ENCODE data around the gene TAS2R41. TPM values are rescaled to one million over a fixed set of nuclear protein-coding genes. Genes with fewer than 3 reads are reported as not detected.

The TAS2R41 gene
- total RNA-seq, 1 experiment from 2014 or later = not detected

DNA sequence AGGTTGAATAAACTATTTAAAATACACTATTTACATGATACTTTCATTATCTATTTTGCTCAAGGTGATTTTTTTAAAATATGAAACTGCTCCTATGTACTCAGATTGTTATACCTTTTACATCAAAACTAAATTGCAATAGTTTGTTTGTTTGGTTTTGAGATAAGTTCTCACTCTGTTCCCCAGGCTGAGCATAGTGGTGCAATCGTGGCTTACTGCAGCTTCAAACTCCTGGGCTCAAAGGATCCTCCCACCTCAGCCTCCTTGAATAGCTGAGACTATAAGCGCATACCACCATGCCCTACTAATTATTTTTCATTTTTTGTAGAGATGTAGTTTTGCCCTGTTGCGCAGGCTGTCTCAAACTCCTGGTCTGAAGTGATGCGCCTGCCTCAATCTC is 21.7 kb upstream of the TAS2R41 start:
- intact Hi-C loops (cut with micrococcal nuclease) = no loop called here
- DNase-seq = no peak
- Histone ChIP-seq H2AFZ (ENCODE audit: low read length) (no peak overlapping the region), H4K20me1 (ENCODE audit: low read length) (no peaks in the 10 kb centered on the region), H3K4me2 (ENCODE audit: low read length) (no peak overlapping the region), H3K27me3 (ENCODE audit: low read length) (no peaks in the 10 kb centered on the region), H3K9me2 (replicated peaks; ENCODE audit: low read length) (no peaks in the 10 kb centered on the region), H3K27ac (ENCODE audit: low read length) (no peak overlapping the region), H3K4me1 (ENCODE audit: insufficient read depth, low read length) (peaks cover 11% of the 10 kb centered on the region; the same call in 1 of the 2 replicates), H3K79me2 (ENCODE audit: low read length) (no peaks in the 10 kb centered on the region), H3K9ac (ENCODE audit: low read length) (no peak overlapping the region), H3K9me3 (ENCODE audit: low read length) (no peaks in the 10 kb centered on the region), H3K4me3 (ENCODE audit: low read length) (no peak overlapping the region), H3F3A (ENCODE audit: low read length, unreplicated experiment) (no peaks in the 10 kb centered on the region), H3K36me3 (ENCODE audit: low read depth, low read length) (no peaks in the 10 kb centered on the region)
- BruUV-seq (replicated peaks) = no TSS peak
- TF ChIP-seq EZH2phosphoT487 (IDR thresholded peaks at IDR 0.05; ENCODE audit: borderline replicate concordance, low read length) (no peak), EZH2 (IDR thresholded peaks at IDR 0.05; ENCODE audit: low read length, unreplicated experiment) (no peak)
- TF ChIP-seq, protein P1, sequence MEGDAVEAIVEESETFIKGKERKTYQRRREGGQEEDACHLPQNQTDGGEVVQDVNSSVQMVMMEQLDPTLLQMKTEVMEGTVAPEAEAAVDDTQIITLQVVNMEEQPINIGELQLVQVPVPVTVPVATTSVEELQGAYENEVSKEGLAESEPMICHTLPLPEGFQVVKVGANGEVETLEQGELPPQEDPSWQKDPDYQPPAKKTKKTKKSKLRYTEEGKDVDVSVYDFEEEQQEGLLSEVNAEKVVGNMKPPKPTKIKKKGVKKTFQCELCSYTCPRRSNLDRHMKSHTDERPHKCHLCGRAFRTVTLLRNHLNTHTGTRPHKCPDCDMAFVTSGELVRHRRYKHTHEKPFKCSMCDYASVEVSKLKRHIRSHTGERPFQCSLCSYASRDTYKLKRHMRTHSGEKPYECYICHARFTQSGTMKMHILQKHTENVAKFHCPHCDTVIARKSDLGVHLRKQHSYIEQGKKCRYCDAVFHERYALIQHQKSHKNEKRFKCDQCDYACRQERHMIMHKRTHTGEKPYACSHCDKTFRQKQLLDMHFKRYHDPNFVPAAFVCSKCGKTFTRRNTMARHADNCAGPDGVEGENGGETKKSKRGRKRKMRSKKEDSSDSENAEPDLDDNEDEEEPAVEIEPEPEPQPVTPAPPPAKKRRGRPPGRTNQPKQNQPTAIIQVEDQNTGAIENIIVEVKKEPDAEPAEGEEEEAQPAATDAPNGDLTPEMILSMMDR (conservative IDR thresholded peaks at IDR 0.05; ENCODE audit: low read depth, low read length) = no peak
- POLR2A ChIA-PET (ENCODE audit: unreplicated experiment) = no interaction called here
- CTCF ChIA-PET = no interaction called here
- ATAC-seq = no peak

DNA sequence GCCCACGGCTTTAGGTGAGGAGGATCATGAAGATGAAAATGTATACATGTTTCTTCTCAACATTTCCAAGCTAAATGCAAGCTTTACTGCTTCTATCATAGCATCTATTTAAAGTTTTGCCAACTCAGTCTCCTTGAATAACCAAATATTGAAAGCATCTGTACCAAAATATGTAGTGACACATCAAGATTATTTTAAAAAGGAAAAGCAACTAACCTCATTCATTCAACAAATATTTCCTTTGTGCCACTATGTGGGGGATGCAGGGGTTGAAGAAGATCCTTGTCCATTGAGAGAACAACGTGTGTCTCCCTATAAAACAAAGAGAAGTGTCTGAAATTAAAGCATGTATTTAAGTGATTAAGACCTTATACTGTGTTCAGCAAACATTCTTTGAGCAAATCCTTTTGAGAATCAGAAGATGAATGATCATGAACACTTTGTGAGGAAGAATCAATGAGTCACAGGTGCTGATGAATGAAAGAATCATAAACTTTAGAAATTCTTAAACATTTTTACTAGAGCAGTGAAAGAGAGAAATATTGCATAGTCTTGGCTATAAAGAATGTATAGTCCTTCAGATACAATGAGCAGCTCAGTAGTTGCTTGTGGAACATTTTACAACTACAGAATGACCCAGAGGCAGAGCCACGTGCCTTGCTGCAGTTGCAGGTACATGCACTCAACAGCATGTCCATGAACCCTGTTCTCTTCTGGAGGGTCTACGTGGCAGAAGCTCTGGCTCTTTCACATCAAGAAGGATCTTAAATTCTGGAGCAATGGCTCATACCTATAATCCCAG is 20.5 kb upstream of the TAS2R41 start:
- peaks cover 11% of the 10 kb centered on the region; the same call in 1 of the 2 replicates for H3K4me1 ChIP-seq (ENCODE audit: insufficient read depth, low read length)
- no peaks in the 10 kb centered on the region for H3K79me2 ChIP-seq (ENCODE audit: low read length)
- POLR2A ChIA-PET (ENCODE audit: unreplicated experiment) = interaction anchor here (0.7 kb wide), 1 partner anchor 20 kb away, joined by 3 read pairs; no protein-coding TSS in a partner anchor
- BruUV-seq (replicated peaks) = no TSS peak
- H3K27me3 ChIP-seq (ENCODE audit: low read length) = no peaks in the 10 kb centered on the region
- H3K9ac ChIP-seq (ENCODE audit: low read length) = no peak overlapping the region
- no peaks in the 10 kb centered on the region for H3K9me3 ChIP-seq (ENCODE audit: low read length)
- no peak overlapping the region for H3K4me3 ChIP-seq (ENCODE audit: low read length)
- H3K27ac ChIP-seq (ENCODE audit: low read length) = no peak overlapping the region
- intact Hi-C loops (cut with micrococcal nuclease) = no loop called here
- H3K36me3 ChIP-seq (ENCODE audit: low read depth, low read length) = no peaks in the 10 kb centered on the region
- H3K4me2 ChIP-seq (ENCODE audit: low read length) = no peak overlapping the region
- peak; percentile 26 for DNase-seq
- no peak overlapping the region for H2AFZ ChIP-seq (ENCODE audit: low read length)
- H3K9me2 ChIP-seq (replicated peaks; ENCODE audit: low read length) = no peaks in the 10 kb centered on the region
- CTCF ChIA-PET = no interaction called here
- peak; percentile 68 for ATAC-seq
- H4K20me1 ChIP-seq (ENCODE audit: low read length) = no peaks in the 10 kb centered on the region
- H3F3A ChIP-seq (ENCODE audit: low read length, unreplicated experiment) = no peaks in the 10 kb centered on the region
- no peak for TF ChIP-seq EZH2phosphoT487 (IDR thresholded peaks at IDR 0.05; ENCODE audit: borderline replicate concordance, low read length)
- TF ChIP-seq, protein P1 (conservative IDR thresholded peaks at IDR 0.05; ENCODE audit: low read depth, low read length) = no peak
- no peak for TF ChIP-seq EZH2 (IDR thresholded peaks at IDR 0.05; ENCODE audit: low read length, unreplicated experiment)

DNA sequence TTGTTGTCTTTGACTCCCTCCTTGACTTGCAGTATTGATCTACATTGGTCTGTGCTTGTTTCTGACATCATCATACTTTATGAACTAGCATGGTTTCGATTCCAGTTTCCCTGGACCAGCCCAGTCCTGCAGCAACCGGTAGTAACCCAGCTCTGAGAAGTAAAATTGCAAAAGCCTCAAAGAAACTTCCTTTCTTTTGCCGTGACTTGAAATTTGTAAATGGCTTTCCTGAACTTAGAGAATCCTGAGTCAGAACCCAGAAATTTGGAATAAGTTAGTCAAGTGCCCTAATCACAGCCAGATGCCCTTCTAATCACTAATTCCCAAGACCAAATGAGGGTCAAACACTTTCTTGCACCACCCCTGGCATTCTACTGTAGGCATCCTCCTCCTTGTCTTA is 19.4 kb upstream of the TAS2R41 start:
- ChIA-PET POLR2A (ENCODE audit: unreplicated experiment) (no interaction called here), CTCF (no interaction called here)
- H3F3A ChIP-seq (ENCODE audit: low read length, unreplicated experiment) = no peaks in the 10 kb centered on the region
- H3K9me3 ChIP-seq (ENCODE audit: low read length) = no peaks in the 10 kb centered on the region
- intact Hi-C loops (cut with micrococcal nuclease) = no loop called here
- H2AFZ ChIP-seq (ENCODE audit: low read length) = no peak overlapping the region
- TF ChIP-seq, protein P1 (conservative IDR thresholded peaks at IDR 0.05; ENCODE audit: low read depth, low read length) = no peak
- TF ChIP-seq EZH2phosphoT487 (IDR thresholded peaks at IDR 0.05; ENCODE audit: borderline replicate concordance, low read length) (no peak), EZH2 (IDR thresholded peaks at IDR 0.05; ENCODE audit: low read length, unreplicated experiment) (no peak)
- no peaks in the 10 kb centered on the region for H3K27me3 ChIP-seq (ENCODE audit: low read length)
- H3K9me2 ChIP-seq (replicated peaks; ENCODE audit: low read length) = no peaks in the 10 kb centered on the region
- ATAC-seq = no peak
- no TSS peak for BruUV-seq (replicated peaks)
- no peaks in the 10 kb centered on the region for H3K79me2 ChIP-seq (ENCODE audit: low read length)
- H3K4me3 ChIP-seq (ENCODE audit: low read length) = no peak overlapping the region
- H3K27ac ChIP-seq (ENCODE audit: low read length) = no peak overlapping the region
- peaks cover 11% of the 10 kb centered on the region; the same call in 1 of the 2 replicates for H3K4me1 ChIP-seq (ENCODE audit: insufficient read depth, low read length)
- DNase-seq = no peak
- H3K9ac ChIP-seq (ENCODE audit: low read length) = no peak overlapping the region
- H4K20me1 ChIP-seq (ENCODE audit: low read length) = no peaks in the 10 kb centered on the region
- no peak overlapping the region for H3K4me2 ChIP-seq (ENCODE audit: low read length)
- no peaks in the 10 kb centered on the region for H3K36me3 ChIP-seq (ENCODE audit: low read depth, low read length)
